ENCODE measurements around the gene EBLN1.
"Not testable (repeated sequence)": the region's sequence is repeated elsewhere in the genome, so short reads cannot be mapped to it uniquely, and the experiment has no call there.

The EBLN1 gene

DNA sequence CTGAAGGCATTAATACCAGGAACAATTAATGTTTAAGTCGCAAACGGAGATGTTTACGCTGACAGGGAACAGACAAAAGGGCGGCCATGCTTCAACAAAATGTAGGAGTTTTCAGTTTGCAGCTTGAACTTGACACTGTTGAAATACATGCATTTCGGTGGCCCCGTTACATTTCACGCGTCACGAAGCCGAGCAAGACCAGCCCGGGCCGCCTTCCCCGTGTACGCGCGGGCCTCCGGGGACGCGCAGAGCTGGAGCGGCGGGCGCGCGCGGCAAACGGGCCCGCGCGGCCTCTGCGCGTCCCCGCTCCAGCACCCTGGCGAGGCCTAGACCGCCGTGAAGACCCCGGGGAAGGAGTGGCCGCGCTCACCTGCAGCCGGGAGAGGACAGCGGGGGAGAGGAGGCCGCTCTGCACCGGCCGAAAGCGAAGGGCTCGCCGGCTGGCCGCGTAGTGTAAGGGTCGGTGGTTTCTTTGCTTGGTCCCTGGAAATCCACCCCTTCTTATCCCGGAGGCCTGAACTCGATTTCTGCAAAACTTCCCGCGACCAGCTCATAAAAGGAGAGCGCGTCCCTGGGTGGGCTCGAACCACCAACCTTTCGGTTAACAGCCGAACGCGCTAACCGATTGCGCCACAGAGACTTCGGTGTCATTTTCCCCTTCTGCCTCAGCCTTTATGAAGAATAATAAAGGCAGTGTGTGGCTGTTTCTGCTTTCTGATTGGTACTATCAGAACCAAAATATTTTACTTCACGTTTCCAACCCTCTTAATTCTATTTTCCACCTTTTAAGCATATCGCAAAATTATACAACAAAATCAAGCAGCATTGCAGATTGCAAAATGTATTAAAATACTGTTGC is 11.4 kb upstream of the EBLN1 start:
- DNase-seq (ENCODE audit: low spot score) = peak; percentile 91
- peak overlapping the region; percentile 90 to 94 for H3K27ac ChIP-seq
- peak overlapping the region; percentile 80 for H3K4me3 ChIP-seq
- TF ChIP-seq, protein P1, sequence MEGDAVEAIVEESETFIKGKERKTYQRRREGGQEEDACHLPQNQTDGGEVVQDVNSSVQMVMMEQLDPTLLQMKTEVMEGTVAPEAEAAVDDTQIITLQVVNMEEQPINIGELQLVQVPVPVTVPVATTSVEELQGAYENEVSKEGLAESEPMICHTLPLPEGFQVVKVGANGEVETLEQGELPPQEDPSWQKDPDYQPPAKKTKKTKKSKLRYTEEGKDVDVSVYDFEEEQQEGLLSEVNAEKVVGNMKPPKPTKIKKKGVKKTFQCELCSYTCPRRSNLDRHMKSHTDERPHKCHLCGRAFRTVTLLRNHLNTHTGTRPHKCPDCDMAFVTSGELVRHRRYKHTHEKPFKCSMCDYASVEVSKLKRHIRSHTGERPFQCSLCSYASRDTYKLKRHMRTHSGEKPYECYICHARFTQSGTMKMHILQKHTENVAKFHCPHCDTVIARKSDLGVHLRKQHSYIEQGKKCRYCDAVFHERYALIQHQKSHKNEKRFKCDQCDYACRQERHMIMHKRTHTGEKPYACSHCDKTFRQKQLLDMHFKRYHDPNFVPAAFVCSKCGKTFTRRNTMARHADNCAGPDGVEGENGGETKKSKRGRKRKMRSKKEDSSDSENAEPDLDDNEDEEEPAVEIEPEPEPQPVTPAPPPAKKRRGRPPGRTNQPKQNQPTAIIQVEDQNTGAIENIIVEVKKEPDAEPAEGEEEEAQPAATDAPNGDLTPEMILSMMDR (IDR thresholded peaks at IDR 0.05) = no peak

DNA sequence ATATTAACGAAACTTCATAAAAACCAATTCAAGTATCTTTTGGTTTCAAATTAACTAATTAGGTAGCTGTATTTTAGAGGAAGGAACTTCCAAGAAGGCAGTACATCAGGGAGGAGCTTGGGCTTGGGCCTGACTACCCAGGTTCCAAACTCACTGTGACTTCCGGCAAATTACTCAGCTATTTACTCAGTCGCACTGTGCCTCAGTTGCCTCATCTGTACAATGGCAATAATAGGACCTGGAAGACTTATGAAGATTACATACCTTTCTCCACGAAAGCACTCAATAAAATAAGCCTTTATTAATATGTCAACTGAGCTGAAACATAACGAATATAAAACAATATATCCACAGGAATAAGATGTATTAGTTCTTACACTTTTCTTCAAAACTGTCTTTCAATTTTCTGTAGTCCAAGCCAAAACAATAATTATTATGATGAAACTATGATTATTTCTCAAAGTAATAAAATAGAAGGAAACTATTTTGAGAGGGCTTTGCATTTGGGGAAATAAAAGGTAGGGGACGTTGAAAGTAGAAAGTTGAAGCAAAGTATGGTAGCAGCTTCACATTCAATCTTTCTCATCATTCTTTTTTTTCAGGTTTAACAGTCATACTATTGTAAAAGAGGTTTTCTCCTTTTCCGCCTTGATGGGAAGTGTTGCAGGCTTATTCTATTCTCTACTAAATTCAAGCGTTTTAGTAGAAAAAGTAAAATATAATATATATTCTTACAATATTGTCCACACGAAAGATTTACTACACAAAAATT is 10.5 kb upstream of the EBLN1 start:
- H3K4me3 ChIP-seq = peak overlapping the region; percentile 80
- TF ChIP-seq, protein P1 (IDR thresholded peaks at IDR 0.05) = no peak
- peak overlapping the region; percentile 90 to 94 for H3K27ac ChIP-seq
- no peak for DNase-seq (ENCODE audit: low spot score)

DNA sequence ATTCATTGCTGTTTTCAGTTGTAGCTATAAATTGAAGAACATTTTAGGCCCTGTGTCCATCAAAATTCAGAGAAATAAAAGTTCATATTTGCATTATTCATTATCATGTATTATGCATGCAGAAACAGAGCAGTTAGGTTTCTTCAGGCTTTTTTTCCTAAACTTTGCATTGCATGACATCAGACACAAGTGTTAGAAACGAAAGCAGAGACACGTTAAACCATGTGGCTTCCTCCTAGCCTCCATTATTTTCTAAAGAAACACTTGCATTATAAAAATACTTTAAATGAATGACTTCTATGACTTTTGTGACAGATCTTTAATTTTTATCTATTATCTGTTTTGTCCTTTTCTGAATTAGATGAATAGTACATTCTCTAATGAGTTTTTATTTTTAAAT is 8.8 kb upstream of the EBLN1 start:
- no peak for DNase-seq (ENCODE audit: low spot score)

DNA sequence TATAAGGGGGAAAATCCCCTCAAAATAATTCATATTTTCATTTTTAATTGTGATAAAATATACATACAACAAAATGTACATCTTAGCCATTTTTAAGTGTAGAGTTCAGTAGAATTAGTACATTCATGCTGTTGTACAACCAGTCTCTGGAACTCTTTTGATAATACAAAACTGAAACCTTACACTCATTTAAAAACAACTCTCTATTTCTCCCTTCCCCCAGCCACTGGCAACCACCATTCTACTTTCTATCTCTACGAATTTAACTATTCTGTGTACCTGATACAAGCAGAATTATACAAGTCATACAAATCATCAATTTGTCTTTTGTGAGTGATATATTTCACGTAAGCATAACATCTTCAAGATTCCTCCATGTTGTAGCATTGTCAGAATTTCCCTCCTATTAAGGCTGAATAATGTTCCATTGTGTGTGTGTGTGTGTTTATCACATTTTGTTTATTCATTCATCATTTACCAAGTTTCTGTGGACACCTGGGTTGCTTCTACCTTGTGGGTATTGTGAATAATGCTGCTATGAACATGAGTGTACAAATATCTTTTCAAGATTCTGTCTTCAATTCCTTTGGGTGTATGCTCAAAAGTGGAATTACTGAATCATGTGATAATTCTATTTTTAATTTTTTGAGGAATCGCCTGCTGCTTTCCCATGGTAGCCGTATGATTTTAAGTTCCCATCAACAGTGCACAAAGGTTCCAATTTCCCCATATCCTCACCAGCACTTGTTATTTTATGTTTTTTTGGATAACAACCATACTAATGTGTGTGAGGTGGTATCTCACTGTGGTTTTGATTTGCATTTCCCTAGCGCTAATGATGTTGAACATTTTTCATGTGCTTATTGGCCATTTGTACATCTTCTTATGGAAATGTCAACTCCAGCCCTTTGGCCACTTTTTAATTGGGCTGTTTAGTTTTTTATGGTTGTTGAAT is 4.7 kb upstream of the EBLN1 start:
- TF ChIP-seq, protein P1 (IDR thresholded peaks at IDR 0.05) = no peak
- Histone ChIP-seq H3K4me3 (no peak overlapping the region), H3K27ac (no peak overlapping the region)
- no peak for DNase-seq (ENCODE audit: low spot score)

More for the DNA sequence above, 8.8 kb upstream of the EBLN1 start:
- TF ChIP-seq, protein P1 (IDR thresholded peaks at IDR 0.05) = no peak
- Histone ChIP-seq H3K27ac (no peak overlapping the region), H3K4me3 (no peak overlapping the region)

DNA sequence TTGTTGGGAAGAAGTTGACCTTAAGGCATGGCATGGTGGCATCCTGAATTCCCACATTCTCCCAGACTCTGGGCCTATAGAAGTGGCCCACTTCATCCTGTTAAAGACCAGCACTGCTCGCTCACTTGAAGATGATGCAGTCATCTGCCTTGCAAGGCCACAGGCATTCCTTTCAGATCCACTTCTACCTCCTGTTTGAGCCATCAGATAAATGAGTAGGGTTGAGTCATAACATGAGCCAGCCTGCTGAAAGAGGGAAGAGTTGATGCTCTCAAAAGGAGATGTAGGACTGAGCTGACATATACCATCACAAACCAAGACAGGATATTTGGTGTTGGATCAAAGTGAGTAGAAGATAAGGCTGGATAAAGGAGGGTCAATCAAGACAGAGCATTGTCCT is 1.5 kb upstream of the EBLN1 start:
- TF ChIP-seq, protein P1 (IDR thresholded peaks at IDR 0.05) = no peak
- DNase-seq (ENCODE audit: low spot score) = no peak
- H3K4me3 ChIP-seq = no peak overlapping the region
- no peak overlapping the region for H3K27ac ChIP-seq

DNA sequence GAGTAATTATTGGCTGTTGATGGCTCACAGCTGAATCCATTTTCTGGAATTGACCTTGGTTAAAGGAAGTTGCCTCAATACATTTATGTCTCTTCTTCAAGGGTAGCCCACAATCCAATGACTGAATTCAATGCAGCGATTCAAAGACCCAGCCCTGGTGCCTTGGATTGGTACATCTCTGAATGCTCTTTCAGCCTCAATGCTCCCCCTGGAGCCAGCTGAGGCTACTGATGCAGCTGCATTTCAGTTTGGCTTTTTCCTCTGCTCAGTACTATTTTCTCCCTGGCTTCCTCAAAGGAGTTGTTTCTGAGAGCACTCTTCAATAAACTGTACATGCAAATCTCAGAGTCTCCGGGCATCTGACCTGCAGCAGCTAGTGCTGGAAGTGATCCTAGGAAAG is 633 bp upstream of the EBLN1 start:
- no peak for DNase-seq (ENCODE audit: low spot score)
- no peak overlapping the region for H3K27ac ChIP-seq
- TF ChIP-seq, protein P1 (IDR thresholded peaks at IDR 0.05) = no peak
- no peak overlapping the region for H3K4me3 ChIP-seq

DNA sequence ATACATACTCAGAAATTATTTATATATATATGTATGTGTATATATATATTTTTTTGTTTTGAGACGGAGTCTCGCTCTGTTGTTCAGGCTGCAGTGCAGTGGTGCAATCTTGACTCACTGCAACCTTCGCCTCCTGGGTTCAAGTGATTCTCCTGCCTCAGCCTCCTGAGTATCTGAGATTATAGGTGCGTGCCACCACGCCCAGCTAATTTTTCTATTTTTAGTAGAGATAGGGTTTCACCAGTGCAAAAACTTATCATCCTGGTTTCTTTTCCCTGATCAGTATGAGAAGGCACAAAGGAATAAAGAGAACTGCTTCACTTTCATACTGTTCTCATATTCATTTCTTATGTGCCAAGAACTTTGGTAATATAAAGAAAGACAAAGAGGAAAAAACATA is 731 bp downstream of the EBLN1 start:
- not testable (repeated sequence) for H3K4me3 ChIP-seq; DNase-seq (ENCODE audit: low spot score); H3K27ac ChIP-seq

Data from coronary artery (tissue), 2 donors.